Measurements from ENCODE around the gene CORIN. TPM values are rescaled to one million over a fixed set of nuclear protein-coding genes. Genes with fewer than 3 reads are reported as not detected.

The CORIN gene
- total RNA-seq, 1 donor from 2014 or later = 0.51 TPM

DNA sequence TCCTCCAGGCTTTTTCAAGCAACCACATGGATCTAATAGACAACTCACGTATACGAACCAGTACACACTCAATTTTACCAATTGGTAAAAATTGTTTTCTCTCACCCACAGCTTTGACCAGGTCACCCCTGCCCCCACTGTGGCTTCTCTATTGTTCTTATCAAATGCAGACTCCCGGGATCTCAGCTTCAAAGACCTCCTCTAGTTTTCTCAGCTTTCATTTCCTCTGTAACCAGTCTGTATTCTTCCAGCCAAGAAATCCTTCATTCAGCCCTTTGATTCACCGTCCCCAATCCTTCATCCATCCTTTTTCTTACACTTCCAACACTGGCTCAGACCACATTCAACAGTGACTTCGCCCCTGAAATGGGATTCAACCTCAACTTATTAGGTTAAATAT, 120.7 kb downstream of the CORIN start:
- H3K27ac Mint-ChIP-seq (ENCODE audit: unreplicated experiment) = peak overlapping the region; percentile 39
- no peak for DNase-seq (ENCODE audit: low spot score)

GRCh38 chr4:47715716-47716416, 122.0 kb downstream of the CORIN start:
- DNase-seq (ENCODE audit: low spot score) = no peak
- Mint-ChIP-seq H3K27me3 (ENCODE audit: unreplicated experiment) (no peaks in the 10 kb centered on the region), H3K4me3 (ENCODE audit: unreplicated experiment) (no peak overlapping the region), H3K4me1 (ENCODE audit: unreplicated experiment) (peaks cover 8% of the 10 kb centered on the region), H3K27ac (ENCODE audit: unreplicated experiment) (no peak overlapping the region), H3K9me3 (ENCODE audit: unreplicated experiment) (no peaks in the 10 kb centered on the region), H3K36me3 (ENCODE audit: low read depth, unreplicated experiment) (no peaks in the 10 kb centered on the region)
- TF ChIP-seq, protein P1, sequence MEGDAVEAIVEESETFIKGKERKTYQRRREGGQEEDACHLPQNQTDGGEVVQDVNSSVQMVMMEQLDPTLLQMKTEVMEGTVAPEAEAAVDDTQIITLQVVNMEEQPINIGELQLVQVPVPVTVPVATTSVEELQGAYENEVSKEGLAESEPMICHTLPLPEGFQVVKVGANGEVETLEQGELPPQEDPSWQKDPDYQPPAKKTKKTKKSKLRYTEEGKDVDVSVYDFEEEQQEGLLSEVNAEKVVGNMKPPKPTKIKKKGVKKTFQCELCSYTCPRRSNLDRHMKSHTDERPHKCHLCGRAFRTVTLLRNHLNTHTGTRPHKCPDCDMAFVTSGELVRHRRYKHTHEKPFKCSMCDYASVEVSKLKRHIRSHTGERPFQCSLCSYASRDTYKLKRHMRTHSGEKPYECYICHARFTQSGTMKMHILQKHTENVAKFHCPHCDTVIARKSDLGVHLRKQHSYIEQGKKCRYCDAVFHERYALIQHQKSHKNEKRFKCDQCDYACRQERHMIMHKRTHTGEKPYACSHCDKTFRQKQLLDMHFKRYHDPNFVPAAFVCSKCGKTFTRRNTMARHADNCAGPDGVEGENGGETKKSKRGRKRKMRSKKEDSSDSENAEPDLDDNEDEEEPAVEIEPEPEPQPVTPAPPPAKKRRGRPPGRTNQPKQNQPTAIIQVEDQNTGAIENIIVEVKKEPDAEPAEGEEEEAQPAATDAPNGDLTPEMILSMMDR (IDR thresholded peaks at IDR 0.05; ENCODE audit: unreplicated experiment) = no peak

More for the DNA sequence above, 120.7 kb downstream of the CORIN start:
- H3K36me3 Mint-ChIP-seq (ENCODE audit: low read depth, unreplicated experiment) = no peaks in the 10 kb centered on the region
- no peak overlapping the region for H3K4me3 Mint-ChIP-seq (ENCODE audit: unreplicated experiment)
- H3K9me3 Mint-ChIP-seq (ENCODE audit: unreplicated experiment) = no peaks in the 10 kb centered on the region
- H3K27me3 Mint-ChIP-seq (ENCODE audit: unreplicated experiment) = no peaks in the 10 kb centered on the region
- peaks cover 8% of the 10 kb centered on the region for H3K4me1 Mint-ChIP-seq (ENCODE audit: unreplicated experiment)
- TF ChIP-seq, protein P1 (IDR thresholded peaks at IDR 0.05; ENCODE audit: unreplicated experiment) = no peak

DNA sequence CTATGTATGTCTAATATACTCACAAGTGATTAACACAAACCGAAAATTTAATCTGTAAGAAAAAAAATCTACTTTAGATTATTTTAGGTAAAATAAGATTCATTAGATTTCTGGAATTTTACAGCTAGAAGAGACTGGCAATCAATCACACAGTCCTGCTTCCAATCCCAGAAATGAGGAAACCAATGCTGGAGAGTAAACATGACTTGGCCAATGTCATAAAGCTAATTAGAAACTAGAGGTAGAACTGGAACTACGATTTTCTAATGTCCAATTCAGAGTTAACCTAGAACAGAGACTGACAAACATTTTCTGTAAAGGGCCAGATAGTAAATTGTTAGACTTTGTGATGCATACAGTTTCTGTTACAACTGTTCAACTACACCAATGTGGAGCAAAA, 123.6 kb downstream of the CORIN start:
- Mint-ChIP-seq H3K27ac (ENCODE audit: unreplicated experiment) (no peak overlapping the region), H3K9me3 (ENCODE audit: unreplicated experiment) (no peaks in the 10 kb centered on the region), H3K4me3 (ENCODE audit: unreplicated experiment) (no peak overlapping the region), H3K27me3 (ENCODE audit: unreplicated experiment) (no peaks in the 10 kb centered on the region), H3K36me3 (ENCODE audit: low read depth, unreplicated experiment) (no peaks in the 10 kb centered on the region), H3K4me1 (ENCODE audit: unreplicated experiment) (peaks cover 8% of the 10 kb centered on the region)
- TF ChIP-seq, protein P1 (IDR thresholded peaks at IDR 0.05; ENCODE audit: unreplicated experiment) = no peak
- DNase-seq (ENCODE audit: low spot score) = no peak

DNA sequence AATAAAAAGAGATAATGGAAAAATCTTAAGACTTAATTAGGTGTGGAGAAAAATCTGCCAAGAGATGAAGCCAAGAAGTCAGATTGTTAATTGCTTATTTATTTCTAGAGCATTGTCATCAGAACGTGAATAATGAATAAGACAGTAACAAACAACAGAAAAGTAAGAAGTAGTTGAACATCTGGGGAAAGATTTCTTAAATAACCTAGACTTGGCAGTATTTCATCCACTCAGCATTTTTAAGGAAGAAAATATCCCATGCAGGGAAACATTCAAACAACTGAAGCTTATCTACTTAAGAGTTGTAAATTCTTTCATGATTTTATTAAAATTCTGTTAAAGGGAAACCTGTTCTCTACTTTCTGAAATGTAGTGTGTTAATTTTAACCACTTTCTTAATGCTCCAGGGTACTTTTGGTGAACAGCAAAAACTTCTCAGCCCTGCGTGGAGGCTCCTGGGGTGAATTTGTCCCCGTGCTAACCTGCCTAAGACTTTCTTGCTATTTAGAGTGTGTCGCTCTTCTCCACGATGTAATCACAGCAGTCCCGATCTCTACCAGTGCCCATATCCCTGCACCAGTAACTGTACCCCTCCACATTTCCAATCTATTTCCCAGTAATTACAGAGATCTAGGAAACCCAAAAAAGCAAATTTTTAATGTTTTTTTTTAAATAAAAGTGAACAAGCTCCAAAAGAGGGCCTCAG, 124.6 kb downstream of the CORIN start:
- no peak overlapping the region for H3K27ac Mint-ChIP-seq (ENCODE audit: unreplicated experiment)
- H3K4me3 Mint-ChIP-seq (ENCODE audit: unreplicated experiment) = no peak overlapping the region
- H3K4me1 Mint-ChIP-seq (ENCODE audit: unreplicated experiment) = peaks cover 8% of the 10 kb centered on the region
- no peaks in the 10 kb centered on the region for H3K27me3 Mint-ChIP-seq (ENCODE audit: unreplicated experiment)
- no peak for DNase-seq (ENCODE audit: low spot score)
- H3K36me3 Mint-ChIP-seq (ENCODE audit: low read depth, unreplicated experiment) = no peaks in the 10 kb centered on the region
- TF ChIP-seq, protein P1 (IDR thresholded peaks at IDR 0.05; ENCODE audit: unreplicated experiment) = no peak
- H3K9me3 Mint-ChIP-seq (ENCODE audit: unreplicated experiment) = no peaks in the 10 kb centered on the region

GRCh38 chr4:47711646-47712045, 126.2 kb downstream of the CORIN start:
- Mint-ChIP-seq H3K9me3 (ENCODE audit: unreplicated experiment) (no peaks in the 10 kb centered on the region), H3K27ac (ENCODE audit: unreplicated experiment) (no peak overlapping the region)

More at GRCh38 chr4:47711646-47712045, 126.2 kb downstream of the CORIN start:
- Mint-ChIP-seq H3K4me1 (ENCODE audit: unreplicated experiment) (no peaks in the 10 kb centered on the region), H3K4me3 (ENCODE audit: unreplicated experiment) (no peak overlapping the region), H3K36me3 (ENCODE audit: low read depth, unreplicated experiment) (no peaks in the 10 kb centered on the region), H3K27me3 (ENCODE audit: unreplicated experiment) (no peaks in the 10 kb centered on the region)
- DNase-seq (ENCODE audit: low spot score) = no peak
- TF ChIP-seq, protein P1 (IDR thresholded peaks at IDR 0.05; ENCODE audit: unreplicated experiment) = no peak

Measured in endothelial cell (in vitro differentiated cells).